ENCODE data around the gene EME1.

The EME1 gene

DNA sequence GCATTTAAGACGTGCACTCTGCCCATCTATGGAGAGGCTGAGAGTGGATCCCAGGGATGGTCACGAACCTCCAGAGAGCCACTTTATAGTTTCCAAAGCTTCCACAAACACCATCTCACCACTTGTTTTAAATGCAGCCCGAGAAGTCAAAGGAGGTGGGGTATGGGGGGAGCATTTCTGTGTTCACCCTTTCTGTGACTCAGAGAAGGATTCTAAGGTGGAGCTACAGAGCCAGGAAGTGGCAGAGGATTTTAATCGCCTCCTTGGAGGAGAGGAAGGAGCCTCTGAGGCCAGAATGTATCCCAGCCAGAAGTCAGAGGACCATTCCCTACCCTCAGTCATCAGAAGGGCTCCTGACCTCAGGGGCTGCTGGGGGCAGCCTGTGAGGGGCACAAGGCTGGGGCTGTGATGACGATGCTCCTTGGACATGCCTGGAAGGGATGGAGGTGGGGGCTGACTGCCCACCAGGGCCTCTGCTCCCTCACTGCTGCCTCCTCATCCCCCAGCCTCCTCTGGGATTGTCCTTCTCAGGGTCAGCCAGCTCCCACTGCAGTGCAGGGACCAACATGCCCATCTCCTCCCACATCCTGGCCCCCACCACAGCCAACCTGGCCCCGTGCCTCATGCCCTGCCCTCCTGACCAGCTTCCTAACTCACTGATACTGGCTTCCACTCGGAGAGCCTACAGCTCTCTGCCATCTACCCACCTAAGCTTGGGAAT lies 24.3 kb upstream of the EME1 start:
- no peak for DNase-seq

GRCh38 chr17:50349243-50349600 lies 23.8 kb upstream of the EME1 start:
- no peak for DNase-seq

DNA sequence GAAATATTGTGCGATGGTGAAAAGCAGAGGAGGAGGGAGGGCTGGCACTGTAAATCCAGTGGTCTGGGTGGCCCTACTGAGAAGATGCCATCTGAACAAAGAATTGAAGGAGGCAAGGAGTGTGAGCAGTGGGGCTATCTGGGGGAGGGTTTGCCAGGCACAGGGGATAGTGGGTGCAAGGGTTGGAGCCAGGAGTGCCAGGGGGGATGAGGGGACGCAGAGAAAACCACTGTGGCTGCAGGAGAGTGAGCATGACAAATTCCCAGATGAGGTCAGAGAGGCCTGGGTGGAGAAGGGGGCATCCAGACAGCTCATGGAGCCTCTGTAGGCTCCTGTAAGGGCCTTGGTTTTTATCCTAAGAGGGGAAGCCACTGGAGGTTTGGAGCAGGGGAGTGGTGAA lies 22.3 kb upstream of the EME1 start:
- DNase-seq, result no peak

GRCh38 chr17:50352072-50352692 lies 20.8 kb upstream of the EME1 start:
- no peak for DNase-seq

DNA sequence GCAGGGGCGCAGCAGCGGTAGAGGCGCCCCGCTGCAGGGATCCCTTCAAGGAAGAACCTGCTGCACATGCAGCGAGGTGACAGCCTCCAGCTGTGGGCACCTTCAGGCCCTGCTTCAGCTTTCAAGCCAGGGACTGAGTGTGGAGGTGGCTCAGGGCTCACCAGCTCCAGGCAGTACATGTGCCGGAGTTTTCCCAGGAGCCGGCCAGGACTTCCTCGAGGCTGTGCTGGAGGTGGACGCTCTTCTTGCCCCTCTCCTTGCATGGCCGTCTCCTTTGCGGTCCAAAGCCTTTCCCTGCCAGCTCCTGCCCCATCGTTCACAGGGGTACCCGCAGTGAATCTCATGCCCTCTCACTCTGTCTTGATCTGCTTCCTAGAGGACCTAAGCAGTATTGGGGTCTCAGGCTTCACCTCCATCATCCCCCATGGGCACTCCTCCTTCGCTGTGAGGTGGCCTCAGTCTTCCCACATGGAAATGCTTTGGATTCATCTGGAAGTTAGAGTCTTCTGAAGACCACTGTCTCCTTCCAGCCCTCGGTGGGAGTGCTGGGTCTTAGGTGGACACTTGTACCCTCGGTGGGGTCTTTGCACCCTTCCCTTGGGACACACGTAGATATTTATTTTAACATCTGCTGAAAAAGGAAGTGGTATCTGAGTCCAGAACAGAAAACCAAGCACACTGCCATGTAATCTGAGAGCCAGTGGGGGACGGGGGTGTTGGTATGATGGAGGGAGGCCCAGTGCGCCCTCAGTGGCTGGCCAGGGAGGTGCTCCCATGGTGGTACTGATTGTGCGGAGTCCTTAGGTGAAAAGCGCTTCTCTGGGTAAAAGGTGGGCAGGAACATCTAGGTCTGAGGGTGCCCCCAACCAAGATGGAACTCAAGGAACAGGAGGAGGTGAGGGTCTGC lies 20.1 kb upstream of the EME1 start:
- DNase-seq, result no peak

DNA sequence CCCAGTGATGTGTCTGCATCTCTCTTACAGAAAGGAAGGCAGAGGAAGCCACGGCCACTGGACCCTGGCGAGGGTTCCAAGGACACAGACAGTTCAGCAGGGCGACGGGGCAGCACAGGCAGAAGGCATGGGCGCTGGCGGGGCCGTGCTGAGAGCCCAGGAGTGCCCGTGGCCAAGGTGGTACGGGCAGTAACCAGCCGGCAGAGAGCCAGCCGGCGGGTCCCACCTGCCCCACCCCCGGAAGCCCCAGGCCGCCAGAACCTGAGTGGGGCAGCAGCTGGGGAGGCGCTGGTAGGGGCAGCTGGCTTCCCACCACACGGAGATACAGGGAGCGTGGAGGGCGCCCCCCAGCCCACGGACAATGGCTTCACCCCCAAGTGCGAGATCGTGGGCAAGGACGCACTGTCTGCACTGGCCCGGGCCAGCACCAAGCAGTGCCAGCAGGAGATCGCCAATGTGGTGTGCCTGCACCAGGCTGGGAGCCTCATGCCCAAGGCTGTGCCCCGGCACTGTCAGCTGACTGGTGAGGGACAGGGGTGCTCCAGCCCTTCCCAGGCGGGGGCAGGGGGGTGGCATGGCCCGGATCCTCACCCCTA lies 19.3 kb upstream of the EME1 start:
- DNase-seq, result no peak

GRCh38 chr17:50354198-50354597 lies 18.8 kb upstream of the EME1 start:
- DNase-seq, result no peak

DNA sequence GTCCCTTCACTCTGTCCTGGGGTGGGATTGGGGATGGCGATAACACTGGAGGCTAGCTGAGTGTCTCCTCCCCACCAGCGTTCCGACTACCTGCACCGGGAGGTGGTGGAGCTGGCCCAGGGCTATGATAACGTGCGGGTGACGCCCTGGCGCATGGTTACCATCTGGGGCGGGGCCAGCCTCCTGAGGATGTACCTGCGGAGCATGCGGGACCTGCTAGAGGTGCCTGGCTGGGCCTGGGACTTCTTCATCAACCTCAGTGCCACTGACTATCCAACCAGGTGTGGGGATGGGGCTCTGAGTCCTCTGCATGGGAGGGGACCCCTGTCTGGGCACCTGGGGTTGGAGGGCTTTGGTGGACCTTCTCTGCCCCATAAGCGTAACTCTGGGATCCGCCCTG lies 18.3 kb upstream of the EME1 start:
- no peak for DNase-seq

GRCh38 chr17:50355336-50355700 lies 17.7 kb upstream of the EME1 start:
- no peak for DNase-seq

DNA sequence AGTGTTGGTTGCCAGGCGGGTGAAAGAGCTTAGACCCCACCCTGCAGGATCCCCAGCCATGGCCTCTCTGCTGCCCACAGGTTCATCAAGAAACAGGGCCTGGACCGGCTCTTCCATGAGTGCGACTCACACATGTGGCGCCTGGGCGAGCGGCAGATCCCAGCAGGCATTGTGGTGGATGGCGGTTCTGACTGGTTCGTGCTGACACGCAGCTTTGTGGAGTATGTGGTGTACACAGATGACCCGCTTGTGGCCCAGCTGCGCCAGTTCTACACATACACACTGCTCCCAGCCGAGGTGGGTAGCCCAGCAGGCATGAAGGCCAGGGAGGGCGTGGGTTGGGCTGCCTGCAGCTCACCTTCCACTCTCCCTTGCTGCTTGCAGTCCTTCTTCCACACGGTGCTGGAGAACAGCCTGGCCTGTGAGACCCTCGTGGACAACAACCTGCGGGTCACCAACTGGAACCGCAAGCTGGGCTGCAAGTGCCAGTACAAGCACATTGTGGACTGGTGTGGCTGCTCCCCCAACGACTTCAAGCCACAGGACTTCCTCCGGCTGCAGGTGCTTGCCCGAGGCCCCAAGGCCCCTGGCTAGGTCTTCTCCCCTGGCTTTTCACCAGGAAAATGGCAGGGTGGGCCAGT lies 17.2 kb upstream of the EME1 start:
- no peak for DNase-seq

GRCh38 chr17:50356418-50356817 lies 16.6 kb upstream of the EME1 start:
- DNase-seq, result no peak

DNA sequence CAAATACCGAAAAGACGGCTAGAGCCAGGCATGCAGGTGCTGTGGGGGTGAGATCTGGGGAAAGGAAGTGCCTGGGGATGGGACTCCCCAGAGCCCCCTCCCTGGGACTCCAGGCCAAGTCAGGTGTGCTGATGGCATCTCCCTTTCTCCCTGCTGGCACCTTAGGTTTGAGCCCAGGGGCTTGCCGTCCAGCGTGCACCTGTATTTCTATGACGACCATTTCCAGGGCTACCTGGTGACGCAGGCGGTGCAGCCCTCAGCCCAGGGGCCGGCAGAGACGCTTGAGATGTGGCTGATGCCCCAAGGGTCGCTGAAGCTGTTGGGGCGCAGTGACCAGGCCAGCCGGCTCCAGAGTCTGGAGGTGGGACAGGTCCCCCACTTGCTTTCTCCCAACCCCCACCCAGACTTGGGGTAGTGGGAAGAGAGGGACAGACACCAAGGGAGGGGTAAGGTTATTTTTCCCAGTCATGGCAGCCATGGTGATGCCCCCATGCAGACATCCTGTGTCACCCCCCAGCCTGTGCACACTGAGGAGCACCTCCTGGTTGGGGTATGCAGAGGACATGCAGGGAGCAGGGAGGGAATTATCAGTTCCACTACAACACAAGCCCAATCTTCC lies 16.0 kb upstream of the EME1 start:
- no peak for DNase-seq

GRCh38 chr17:50358177-50358576 lies 14.9 kb upstream of the EME1 start:
- no peak for DNase-seq

- DNase-seq, result no peak
These were observed 13.9 kb upstream of the EME1 start for GRCh38 chr17:50359005-50359699.

GRCh38 chr17:50359998-50360461 lies 13.0 kb upstream of the EME1 start:
- no peak for DNase-seq

GRCh38 chr17:50360486-50361115 lies 12.4 kb upstream of the EME1 start:
- no peak for DNase-seq

DNA sequence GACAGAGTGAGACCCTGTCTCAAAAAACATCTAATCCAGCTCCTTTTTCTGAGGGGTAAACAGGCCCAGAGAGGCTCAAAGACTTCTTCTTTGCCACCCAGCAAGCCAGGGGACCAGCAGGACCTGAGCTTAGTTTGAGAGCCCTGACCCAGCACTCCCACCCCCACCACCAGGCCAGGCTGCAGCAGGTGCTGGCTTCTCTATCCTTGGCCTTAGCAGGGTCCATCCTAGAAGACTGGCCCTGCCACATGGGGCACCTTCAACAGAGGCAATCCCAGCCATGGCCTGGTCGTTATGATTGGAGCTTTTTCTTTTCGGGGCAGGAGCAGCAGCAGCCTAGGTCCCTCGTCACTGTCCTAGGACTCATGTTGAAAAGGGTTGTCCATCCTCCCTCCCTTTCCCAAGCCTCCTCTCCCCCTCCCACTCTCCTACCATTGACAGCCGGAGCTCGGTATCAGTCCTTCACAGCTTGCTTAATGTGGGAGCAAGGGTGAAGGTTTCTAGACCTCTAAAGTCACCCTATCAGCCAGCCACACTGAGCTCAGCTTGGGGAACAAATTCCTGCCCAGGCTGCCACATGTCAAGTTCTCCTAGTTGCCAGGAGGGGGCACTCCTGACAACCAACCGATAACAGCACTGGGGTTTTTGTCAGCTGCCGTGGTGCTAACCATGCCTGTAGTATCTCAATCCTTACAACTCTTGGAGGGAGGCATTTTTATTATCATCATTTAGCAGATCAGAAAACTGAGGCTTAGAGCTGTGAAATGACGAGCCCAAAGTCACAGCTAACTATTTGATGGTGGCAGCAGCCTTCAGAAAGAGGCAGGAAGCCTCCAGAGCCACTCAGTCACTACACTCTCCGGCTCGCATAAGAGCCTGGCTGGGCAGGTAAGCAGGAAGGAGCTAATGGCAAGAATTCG lies 11.2 kb upstream of the EME1 start:
- no peak for DNase-seq

GRCh38 chr17:50362661-50363060 lies 10.4 kb upstream of the EME1 start:
- DNase-seq, result no peak

DNA sequence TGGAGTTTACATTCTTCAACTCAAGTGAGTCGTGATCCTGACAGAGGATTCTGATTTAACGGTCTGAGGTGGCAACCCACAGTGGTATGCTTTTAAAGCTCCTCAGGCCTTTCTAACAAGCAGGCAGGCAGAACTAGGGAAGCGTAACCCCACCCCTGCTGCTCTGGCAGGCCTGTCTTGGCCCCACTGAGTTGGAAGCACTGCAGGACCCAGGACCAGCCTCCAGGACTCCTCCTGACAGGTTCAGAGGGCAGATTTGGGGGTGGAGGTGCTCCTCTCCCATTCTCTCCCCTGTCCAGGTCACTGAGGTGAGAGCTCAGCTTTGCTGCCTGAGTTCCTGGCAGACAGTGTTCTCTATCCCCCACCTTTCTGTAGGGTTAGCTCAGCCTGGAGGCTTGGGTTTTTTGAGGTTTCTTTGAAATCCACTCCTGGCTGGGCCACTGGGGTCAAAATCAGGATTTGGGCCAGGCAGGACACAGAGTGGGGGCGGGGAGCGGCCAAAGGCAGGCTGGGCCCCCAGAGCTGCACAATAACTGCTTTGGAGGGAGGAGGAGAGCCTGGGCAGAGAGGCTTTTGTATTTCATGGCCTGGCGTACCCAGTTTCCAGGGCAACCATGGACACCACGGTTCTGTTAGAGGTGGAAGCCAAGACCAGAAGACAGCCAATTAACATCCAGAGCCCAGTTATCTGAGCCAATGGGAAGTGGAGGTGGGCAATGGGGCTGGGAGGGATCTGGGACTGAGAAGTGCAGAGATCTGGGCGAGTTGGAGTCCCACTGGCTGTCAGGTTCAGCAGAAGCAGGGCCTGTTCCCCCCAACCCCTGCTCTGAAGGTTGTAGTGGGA lies 9.6 kb upstream of the EME1 start:
- DNase-seq, result no peak

All from NCI-H1436 treated with DMSO at 0.1 percent for 48 hours (cell line).